Thymus (tissue), 11 donors: ENCODE data around the gene ZBTB8A. TPM values are rescaled to one million over a fixed set of nuclear protein-coding genes. Genes with fewer than 3 reads are reported as not detected.

Experiments used
- DNase-seq, 9 donors: peaks; one replicate each; pipeline ENCODE4 v3.0.0-alpha.2; 2013; ENCODE audit warnings: low spot score in 9 of 9, low read depth in 6 of 9, missing footprints in 1 of 9
- H3K27ac ChIP-seq, 2 donors: one replicate each; pipeline ENCODE4 v1.5.1; 2013; ENCODE audit warnings: control low read depth in 1 of 2, low read depth in 1 of 2, low read length in 1 of 2, mild to moderate bottlenecking in 1 of 2, moderate library complexity in 1 of 2
- H3K27me3 ChIP-seq, 2 donors: one replicate each; pipeline ENCODE4 v1.5.1; 2013; ENCODE audit warnings: low read length in 1 of 2; ENCODE audit not compliant: control insufficient read depth in 2 of 2, insufficient read depth in 1 of 2
- H3K36me3 ChIP-seq, 2 donors: one replicate each; pipeline ENCODE4 v1.5.1; 2013; ENCODE audit warnings: low read length in 1 of 2, mild to moderate bottlenecking in 1 of 2, moderate library complexity in 1 of 2; ENCODE audit not compliant: control insufficient read depth in 2 of 2, insufficient read depth in 2 of 2
- H3K4me1 ChIP-seq, 2 donors: one replicate each; pipeline ENCODE4 v1.5.1; 2013; ENCODE audit warnings: low read length in 2 of 2; ENCODE audit not compliant: control insufficient read depth in 2 of 2, insufficient read depth in 2 of 2
- H3K4me3 ChIP-seq, 2 donors: one replicate each; pipeline ENCODE4 v1.5.1; 2013; ENCODE audit warnings: low read length in 2 of 2, control low read depth in 1 of 2, mild to moderate bottlenecking in 1 of 2
- H3K9me3 ChIP-seq, 2 donors: one replicate each; pipeline ENCODE4 v1.5.1; 2013; ENCODE audit warnings: low read length in 1 of 2, mild to moderate bottlenecking in 1 of 2; ENCODE audit not compliant: control insufficient read depth in 2 of 2, insufficient read depth in 1 of 2
- WGBS: extraction: QIAGEN DNeasy Blood & Tissue Kit; methylation state at CpG from one replicate; pipeline ENCODE4 v1.1.7; 2013; 5-methylcytosine and 5-hydroxymethylcytosine counted together
- polyA plus RNA-seq: library from polyadenylated mRNA; stranded (reverse); fragments of 200-250 nt; gene quantifications from one replicate; pipeline ENCODE4 v1.2.3, GENCODE V29; 2013
- total RNA-seq: library from RNA; stranded (reverse); fragments of 120-200 nt; gene quantifications from one replicate; pipeline ENCODE4 v1.2.4, GENCODE V29; 2013
- donor health status: healthy.

Gene ZBTB8A
- total and polyA plus RNA-seq, 2 donors: 2.1 to 2.2 TPM

DNA sequence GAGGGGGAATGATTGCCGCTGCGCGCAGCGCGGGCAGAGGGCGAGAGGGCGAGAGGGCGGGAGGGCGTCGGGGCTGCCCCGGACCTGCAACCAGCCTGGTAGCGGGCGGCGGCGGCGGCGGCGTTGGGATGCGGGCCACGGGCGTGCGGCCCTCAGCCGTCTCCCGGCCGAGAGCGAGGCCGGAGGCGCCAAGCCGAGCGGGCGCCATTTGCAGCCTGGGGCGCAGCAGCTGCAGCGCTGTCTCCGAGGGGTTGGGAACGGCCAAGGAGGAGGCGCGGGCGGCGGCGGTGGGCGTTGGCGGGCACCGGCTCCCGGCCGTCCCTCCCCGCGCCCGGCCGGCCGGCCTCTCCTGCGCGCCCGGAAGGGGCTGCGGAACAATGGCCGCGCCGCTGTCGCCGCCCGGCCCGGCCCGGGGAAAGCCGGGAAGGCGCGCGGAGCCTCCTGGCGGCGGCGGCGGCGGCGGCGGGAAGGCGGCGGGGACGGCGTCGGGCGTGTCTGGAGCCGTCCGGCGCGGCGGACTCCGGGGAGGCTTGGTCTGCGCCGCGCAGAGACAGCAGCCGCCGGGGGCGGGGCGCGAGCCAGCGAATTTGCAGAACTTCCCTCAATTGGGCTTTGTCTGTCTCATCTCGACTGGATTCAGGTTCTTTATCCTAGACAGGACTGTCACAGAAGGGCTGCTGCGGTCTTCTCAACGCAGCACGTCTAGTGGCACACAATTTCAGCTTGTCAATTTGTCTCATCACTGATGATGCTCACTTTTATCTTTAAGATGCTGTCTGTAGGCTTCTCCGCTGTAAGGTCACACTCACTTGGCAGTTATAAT, 38.6 kb upstream of the ZBTB8A start:
- WGBS: 1% methylated on average over 99 of the region's 99 CpGs
- peak overlapping the region; percentile 24 to 67 for H3K4me3 ChIP-seq
- no peaks in the 10 kb centered on the region for H3K9me3 ChIP-seq
- no peaks in the 10 kb centered on the region for H3K36me3 ChIP-seq
- peaks cover 5 to 6% of the 10 kb centered on the region in 2 donors for H3K4me1 ChIP-seq
- peaks cover 10 to 31% of the 10 kb centered on the region in 2 donors for H3K27me3 ChIP-seq
- peak in 3 of 9 donors; percentile 7 to 19 (median 10) for DNase-seq
- peak overlapping the region in 1 of 2 donors; percentile 87 for H3K27ac ChIP-seq

DNA sequence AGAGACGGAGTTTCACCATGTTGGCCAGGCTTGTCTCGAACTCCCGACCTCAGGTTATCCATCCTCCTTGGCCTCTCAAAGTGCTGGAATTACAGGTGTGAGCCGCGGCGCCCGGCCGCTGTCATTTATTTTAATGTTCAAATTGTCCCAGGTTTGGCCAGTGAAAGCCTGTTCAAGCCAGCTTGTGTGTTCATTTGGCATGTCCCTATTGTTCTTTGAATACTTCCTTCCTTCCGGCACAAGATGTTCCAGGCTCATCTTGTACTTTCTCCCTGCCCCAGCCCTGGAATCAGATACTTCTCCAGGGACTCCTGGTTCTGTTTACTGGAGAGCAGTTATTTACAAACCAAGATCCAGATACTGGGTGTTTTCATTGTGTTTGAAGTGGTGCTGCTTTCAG, 37.4 kb upstream of the ZBTB8A start:
- WGBS: over 99% methylated on average over 9 of the region's 9 CpGs
- no peak for DNase-seq
- no peaks in the 10 kb centered on the region for H3K36me3 ChIP-seq

DNA sequence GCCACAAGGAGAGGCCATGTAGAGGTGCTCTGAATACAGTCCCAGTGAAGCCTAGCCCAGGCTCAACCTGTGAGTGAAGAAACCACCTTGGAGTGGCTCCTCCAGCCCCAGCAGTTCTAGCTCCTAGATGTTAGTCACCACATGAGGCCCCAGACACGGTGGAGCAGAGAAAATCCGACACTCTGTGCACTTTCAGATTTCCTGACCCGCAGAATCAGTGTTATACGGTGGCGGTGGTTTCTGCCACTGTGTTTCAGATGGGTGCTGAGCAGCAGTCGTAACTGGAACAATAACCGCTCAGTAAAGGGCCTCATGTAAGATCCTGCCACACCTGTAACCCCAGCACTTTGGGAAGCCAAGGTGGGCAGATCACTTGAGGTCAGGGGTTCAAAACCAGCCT, 36.1 kb upstream of the ZBTB8A start:
- Histone ChIP-seq H3K36me3 (no peaks in the 10 kb centered on the region), H3K27ac (no peak overlapping the region), H3K4me1 (peaks cover 5 to 6% of the 10 kb centered on the region in 2 donors), H3K9me3 (no peaks in the 10 kb centered on the region), H3K4me3 (no peak overlapping the region), H3K27me3 (peaks cover 10 to 31% of the 10 kb centered on the region in 2 donors)
- no peak for DNase-seq
- WGBS: 95% methylated on average over 7 of the region's 7 CpGs

More for the DNA sequence above, 37.4 kb upstream of the ZBTB8A start:
- Histone ChIP-seq H3K27ac (no peak overlapping the region), H3K9me3 (no peaks in the 10 kb centered on the region), H3K4me1 (peaks cover 5 to 6% of the 10 kb centered on the region in 2 donors), H3K4me3 (no peak overlapping the region), H3K27me3 (peaks cover 10 to 31% of the 10 kb centered on the region in 2 donors)

DNA sequence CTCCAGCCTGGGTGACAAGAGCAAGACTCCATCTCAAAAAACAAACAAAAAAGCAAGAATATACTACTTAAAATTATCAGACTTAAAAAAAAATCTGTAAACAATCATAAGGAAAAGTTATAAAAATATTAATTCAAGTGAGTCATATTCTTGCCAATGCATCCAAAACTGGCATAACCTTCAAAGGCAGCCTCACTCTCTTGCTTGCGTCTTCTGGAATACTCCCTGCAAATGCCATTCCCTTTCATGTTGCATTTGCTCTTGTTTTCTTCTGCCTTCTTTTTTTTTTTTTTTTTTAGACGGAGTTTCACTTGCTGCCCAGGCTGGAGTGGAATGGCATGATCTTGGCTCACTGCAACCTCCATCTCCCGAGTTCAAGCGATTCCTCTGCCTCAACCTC, 32.2 kb upstream of the ZBTB8A start:
- H3K27ac ChIP-seq: no peak overlapping the region
- peaks cover 0 to 2% of the 10 kb centered on the region in 2 donors for H3K27me3 ChIP-seq
- WGBS: 94% methylated on average over 4 of the region's 4 CpGs
- no peaks in the 10 kb centered on the region for H3K36me3 ChIP-seq
- no peaks in the 10 kb centered on the region for H3K9me3 ChIP-seq
- DNase-seq: no peak
- H3K4me1 ChIP-seq: no peaks in the 10 kb centered on the region
- no peak overlapping the region for H3K4me3 ChIP-seq

DNA sequence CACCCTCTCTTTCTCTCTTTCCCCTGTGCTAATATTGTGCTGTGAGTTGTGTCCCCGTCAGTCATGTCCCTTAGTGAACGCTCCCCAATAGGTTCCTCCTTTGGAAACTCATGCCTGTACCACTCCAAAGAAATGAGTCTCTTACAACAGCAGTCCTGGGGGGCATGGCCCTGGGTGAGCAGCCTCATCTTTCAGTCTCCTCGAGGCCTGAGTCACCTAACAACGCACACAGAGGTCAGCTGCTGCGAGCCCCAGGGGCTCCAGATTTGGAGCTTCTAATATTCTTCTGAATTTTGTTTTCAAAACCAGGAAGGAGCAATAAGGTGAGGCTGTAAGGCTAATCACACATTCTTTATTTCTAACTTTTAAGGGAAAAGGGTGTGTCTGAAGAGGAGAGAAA, 30.5 kb upstream of the ZBTB8A start:
- no peak overlapping the region for H3K27ac ChIP-seq

DNA sequence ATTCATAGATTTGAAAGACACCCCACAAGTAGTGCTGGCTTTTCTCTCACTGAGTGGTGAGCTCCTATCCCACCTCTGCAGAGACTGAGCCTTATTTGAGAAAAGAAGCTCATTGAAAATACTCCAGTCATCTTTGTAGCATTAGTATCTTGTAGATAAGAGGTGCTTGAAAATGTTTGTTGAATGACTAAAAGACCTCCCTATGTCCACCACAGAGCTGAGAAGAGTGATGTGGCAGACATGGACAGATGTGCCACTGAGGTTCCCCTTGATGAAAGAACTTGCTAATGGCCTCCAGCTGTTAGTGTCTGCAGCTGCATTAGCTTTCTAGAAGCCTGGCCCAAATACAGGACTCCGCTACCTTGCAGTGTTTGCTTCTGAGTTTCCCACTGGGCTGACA, 29.3 kb upstream of the ZBTB8A start:
- 98% methylated on average over 1 of the region's 1 CpG for WGBS
- DNase-seq: no peak
- H3K4me1 ChIP-seq: no peaks in the 10 kb centered on the region
- H3K9me3 ChIP-seq: no peaks in the 10 kb centered on the region
- H3K27me3 ChIP-seq: no peaks in the 10 kb centered on the region
- no peak overlapping the region for H3K4me3 ChIP-seq
- H3K36me3 ChIP-seq: no peaks in the 10 kb centered on the region
- no peak overlapping the region for H3K27ac ChIP-seq

More for the DNA sequence above, 30.5 kb upstream of the ZBTB8A start:
- Histone ChIP-seq H3K4me3 (no peak overlapping the region), H3K27me3 (no peaks in the 10 kb centered on the region), H3K4me1 (no peaks in the 10 kb centered on the region), H3K36me3 (no peaks in the 10 kb centered on the region), H3K9me3 (no peaks in the 10 kb centered on the region)
- 94% methylated on average over 5 of the region's 5 CpGs for WGBS
- no peak for DNase-seq

DNA sequence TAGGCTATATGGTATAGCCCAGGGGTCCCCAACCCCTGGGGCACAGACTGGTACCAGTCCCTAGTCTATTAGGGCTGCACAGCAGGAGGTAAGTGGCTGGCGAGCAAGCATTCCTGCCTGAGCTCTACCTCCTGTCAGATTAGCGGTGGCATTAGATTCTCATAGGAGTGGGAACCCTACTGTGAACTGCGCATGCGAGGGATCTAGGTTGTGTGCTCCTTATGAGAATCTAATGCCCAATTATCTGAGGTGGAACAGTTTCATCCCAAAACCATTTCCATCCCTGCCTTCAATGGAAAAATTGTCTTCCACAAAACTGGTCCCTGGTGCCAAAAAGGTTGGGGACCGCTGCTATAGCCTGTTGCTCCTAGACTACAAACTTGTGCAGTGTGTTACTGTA, 22.8 kb upstream of the ZBTB8A start:
- no peak for DNase-seq
- Histone ChIP-seq H3K36me3 (no peaks in the 10 kb centered on the region), H3K27ac (no peak overlapping the region), H3K4me1 (no peaks in the 10 kb centered on the region), H3K27me3 (no peaks in the 10 kb centered on the region), H3K4me3 (no peak overlapping the region), H3K9me3 (no peaks in the 10 kb centered on the region)
- WGBS: 96% methylated on average over 5 of the region's 5 CpGs

DNA sequence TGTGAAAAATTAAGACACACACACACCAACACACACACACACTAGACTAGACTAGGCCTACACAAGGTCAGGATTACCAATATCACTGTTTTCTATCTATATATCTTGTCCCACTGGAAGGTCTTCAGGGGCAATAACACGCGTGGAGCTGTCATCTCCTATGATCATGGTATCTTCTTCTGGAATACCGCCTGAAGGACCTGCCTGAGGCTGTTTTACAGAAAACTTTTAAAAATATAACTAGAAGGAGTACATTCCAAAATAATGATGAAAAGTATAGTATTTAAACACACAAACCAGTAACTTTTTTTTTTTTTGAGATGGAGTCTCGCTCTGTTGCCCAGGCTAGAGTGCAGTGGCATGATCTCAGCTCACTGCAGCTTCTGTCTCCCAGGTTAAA, 20.3 kb upstream of the ZBTB8A start:
- Histone ChIP-seq H3K4me1 (no peaks in the 10 kb centered on the region), H3K27ac (no peak overlapping the region), H3K36me3 (no peaks in the 10 kb centered on the region), H3K4me3 (no peak overlapping the region), H3K9me3 (no peaks in the 10 kb centered on the region), H3K27me3 (no peaks in the 10 kb centered on the region)
- DNase-seq: no peak
- WGBS: 97% methylated on average over 4 of the region's 4 CpGs

DNA sequence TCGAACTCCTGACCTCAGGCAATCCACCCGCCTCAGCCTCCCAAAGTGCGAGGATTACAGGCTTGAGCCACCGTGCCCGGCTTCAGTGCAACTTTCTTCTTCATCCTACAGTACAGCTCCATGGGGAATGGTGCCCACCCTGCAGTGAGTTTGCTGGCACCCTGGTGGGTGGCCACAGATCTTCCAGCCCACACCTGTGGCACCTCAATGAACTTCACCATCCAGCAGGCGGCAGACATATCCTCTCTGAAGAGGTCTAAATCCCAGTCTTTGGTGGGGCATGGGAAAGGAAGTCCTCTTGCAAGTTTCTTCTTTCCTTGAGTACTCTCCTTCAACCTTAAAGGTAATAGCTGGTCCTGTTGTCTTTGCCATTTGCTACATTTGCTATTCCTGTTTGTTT, 18.1 kb upstream of the ZBTB8A start:
- no peaks in the 10 kb centered on the region for H3K36me3 ChIP-seq
- DNase-seq: no peak
- H3K4me3 ChIP-seq: no peak overlapping the region
- H3K27ac ChIP-seq: no peak overlapping the region
- no peaks in the 10 kb centered on the region for H3K9me3 ChIP-seq
- no peaks in the 10 kb centered on the region for H3K4me1 ChIP-seq
- WGBS: 92% methylated on average over 6 of the region's 6 CpGs
- H3K27me3 ChIP-seq: no peaks in the 10 kb centered on the region
